DOHH2 (cell line): ENCODE results near the gene ADAMTS3.

ENCODE experiments used
- EZH2phosphoT487 ChIP-seq: fragments of 200-600 bp; sonication (generic); IDR thresholded peaks from 2 replicates; pipeline ENCODE4 v1.6.1; 2017; ENCODE audit warnings: borderline replicate concordance, mild to moderate bottlenecking, antibody characterized with exemption, low read length, moderate library complexity, mixed read lengths
- TF ChIP-seq, protein P1 (sequence below): fragments of 200-600 bp; sonication (generic); IDR thresholded peaks from one replicate; pipeline ENCODE4 v1.5.1; 2014; ENCODE audit warnings: antibody characterized with exemption, mild to moderate bottlenecking, low read depth, low read length; ENCODE audit not compliant: poor library complexity, severe bottlenecking

- TF ChIP-seq, protein P1, sequence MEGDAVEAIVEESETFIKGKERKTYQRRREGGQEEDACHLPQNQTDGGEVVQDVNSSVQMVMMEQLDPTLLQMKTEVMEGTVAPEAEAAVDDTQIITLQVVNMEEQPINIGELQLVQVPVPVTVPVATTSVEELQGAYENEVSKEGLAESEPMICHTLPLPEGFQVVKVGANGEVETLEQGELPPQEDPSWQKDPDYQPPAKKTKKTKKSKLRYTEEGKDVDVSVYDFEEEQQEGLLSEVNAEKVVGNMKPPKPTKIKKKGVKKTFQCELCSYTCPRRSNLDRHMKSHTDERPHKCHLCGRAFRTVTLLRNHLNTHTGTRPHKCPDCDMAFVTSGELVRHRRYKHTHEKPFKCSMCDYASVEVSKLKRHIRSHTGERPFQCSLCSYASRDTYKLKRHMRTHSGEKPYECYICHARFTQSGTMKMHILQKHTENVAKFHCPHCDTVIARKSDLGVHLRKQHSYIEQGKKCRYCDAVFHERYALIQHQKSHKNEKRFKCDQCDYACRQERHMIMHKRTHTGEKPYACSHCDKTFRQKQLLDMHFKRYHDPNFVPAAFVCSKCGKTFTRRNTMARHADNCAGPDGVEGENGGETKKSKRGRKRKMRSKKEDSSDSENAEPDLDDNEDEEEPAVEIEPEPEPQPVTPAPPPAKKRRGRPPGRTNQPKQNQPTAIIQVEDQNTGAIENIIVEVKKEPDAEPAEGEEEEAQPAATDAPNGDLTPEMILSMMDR, result no peak
- no peak for TF ChIP-seq EZH2phosphoT487
Measured at GRCh38 chr4:72378901-72379300, 190.1 kb downstream of the ADAMTS3 start.
